ENCODE results near the gene RASA2. TPM values are rescaled to one million over a fixed set of nuclear protein-coding genes. Genes with fewer than 3 reads are reported as not detected.

The RASA2 gene
- total and polyA plus RNA-seq, 2 of the 8 experiments (the other 6 are each of a cell fraction or from before 2014, with no cell fraction given): 3.5 to 15.9 TPM

DNA sequence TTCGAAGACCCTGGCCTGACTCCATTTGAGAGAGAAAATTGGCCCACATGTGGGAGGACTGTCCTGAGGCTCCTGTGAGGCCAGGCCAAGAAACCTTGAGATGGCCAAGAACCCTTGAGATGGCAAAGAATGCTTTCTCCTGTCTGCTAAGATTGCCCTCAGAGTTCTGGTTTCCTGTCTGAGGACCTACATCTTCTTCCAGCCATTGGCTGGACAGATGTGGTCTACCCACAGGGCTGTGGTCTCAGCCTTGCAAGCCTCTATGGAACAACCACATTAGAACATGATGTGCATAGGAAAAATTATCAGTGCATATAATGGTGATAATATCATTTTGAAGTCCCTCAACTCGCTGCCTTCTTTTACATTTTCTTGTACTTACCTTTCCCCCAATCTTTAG is 10.8 kb upstream of the RASA2 start (continued):
- TF ChIP-seq SIRT6 (IDR thresholded peaks at IDR 0.05; ENCODE audit: low read length) (no peak), SP2 (IDR thresholded peaks at IDR 0.05; ENCODE audit: low read length) (no peak), RBBP5 (IDR thresholded peaks at IDR 0.05; ENCODE audit: borderline replicate concordance, low read depth, low read length) (no peak)

Data from H1 (cell line).